ENCODE measurements around the gene OR8J3.

- TF ChIP-seq EZH2phosphoT487 (IDR thresholded peaks at IDR 0.05; ENCODE audit: insufficient read depth, low read depth) (no peak), EZH2 (IDR thresholded peaks at IDR 0.05; ENCODE audit: insufficient read depth, poor library complexity, severe bottlenecking) (no peak)
Measured at GRCh38 chr11:56183459-56183858, 43.5 kb upstream of the OR8J3 start.
